ENCODE results near the gene ARL10.

- TF ChIP-seq CTCF (IDR thresholded peaks at IDR 0.05; ENCODE audit: low read depth, low read length, poor library complexity, severe bottlenecking) (no peak), EZH2phosphoT487 (IDR thresholded peaks at IDR 0.05; ENCODE audit: borderline replicate concordance, low read length) (no peak)
Observed at GRCh38 chr5:176397736-176398420, 32.6 kb downstream of the ARL10 start.

Measured in DOHH2 (cell line).